Neural progenitor cell (in vitro differentiated cells): ENCODE measurements around the gene NSMCE4A.

Experiments
- CTCF ChIP-seq: fragments of 200-600 bp; sonication (generic); IDR thresholded peaks from 2 replicates; pipeline ENCODE4 v1.5.1; 2017; ENCODE audit warnings: antibody characterized with exemption, mild to moderate bottlenecking
- EZH2phosphoT487 ChIP-seq: fragments of 200-600 bp; sonication (generic); IDR thresholded peaks from 2 replicates; pipeline ENCODE4 v1.6.1; 2017; ENCODE audit warnings: antibody characterized with exemption

- TF ChIP-seq CTCF: no peak
- no peak for TF ChIP-seq EZH2phosphoT487
These were observed 38.7 kb downstream of the NSMCE4A start for GRCh38 chr10:121936295-121936694.
